GM23338 (cell line): ENCODE data around the gene ING5. TPM values are rescaled to one million over a fixed set of nuclear protein-coding genes. Genes with fewer than 3 reads are reported as not detected.

Experiments used
- ATAC-seq: fragments of 200-7000 bp; cut with Tn5 transposase; 3 replicates; pipeline ENCODE4 v1.9.1; 2020
- DNase-seq: peaks from one replicate; pipeline ENCODE4 v3.0.0-alpha.2; 2015; ENCODE audit warnings: low spot score
- H2AFZ ChIP-seq: fragments of 200-600 bp; sonication (generic); 2 replicates; pipeline ENCODE4 v1.8.0; 2016; ENCODE audit warnings: antibody characterized with exemption, mild to moderate bottlenecking, moderate library complexity
- H3F3A ChIP-seq: fragments of 200-600 bp; sonication (generic); replicated peaks from 2 replicates; pipeline ENCODE4 v1.8.0; 2017; ENCODE audit warnings: antibody characterized with exemption, mixed run types, low read depth
- H3K27ac ChIP-seq: fragments of 200-600 bp; sonication (generic); 2 replicates; pipeline ENCODE4 v1.6.1; 2016; ENCODE audit warnings: low read depth
- H3K27me3 ChIP-seq: fragments of 200-600 bp; sonication (generic); 2 replicates; pipeline ENCODE4 v1.8.0; 2016; ENCODE audit warnings: mild to moderate bottlenecking, mixed run types, moderate library complexity; ENCODE audit not compliant: insufficient read depth
- H3K36me3 ChIP-seq: fragments of 200-600 bp; sonication (generic); 2 replicates; pipeline ENCODE4 v1.8.0; 2016; ENCODE audit warnings: mild to moderate bottlenecking; ENCODE audit not compliant: insufficient read depth
- H3K4me1 ChIP-seq: fragments of 200-600 bp; sonication (generic); 2 replicates; pipeline ENCODE4 v1.8.0; 2016; ENCODE audit warnings: mild to moderate bottlenecking, moderate library complexity; ENCODE audit not compliant: insufficient read depth
- H3K4me2 ChIP-seq: fragments of 200-600 bp; sonication (generic); 2 replicates; pipeline ENCODE4 v1.7.1; 2017; ENCODE audit warnings: mixed run types
- H3K4me3 ChIP-seq: fragments of 200-600 bp; sonication (generic); 2 replicates; pipeline ENCODE4 v1.6.1; 2016; ENCODE audit warnings: mixed run types
- H3K79me2 ChIP-seq: fragments of 200-600 bp; sonication (generic); replicated peaks from 2 replicates; pipeline ENCODE4 v1.8.0; 2017; ENCODE audit warnings: mild to moderate bottlenecking; ENCODE audit not compliant: insufficient read depth
- H3K9me2 ChIP-seq: fragments of 200-600 bp; sonication (generic); 2 replicates; pipeline ENCODE4 v1.8.0; 2017; ENCODE audit not compliant: insufficient read depth
- H4K20me1 ChIP-seq: fragments of 200-600 bp; sonication (generic); replicated peaks from 2 replicates; pipeline ENCODE4 v1.8.0; 2017; ENCODE audit warnings: mild to moderate bottlenecking; ENCODE audit not compliant: insufficient read depth
- H3K27ac Mint-ChIP-seq: 2 replicates; pipeline ENCODE4 v1.8.0; 2020; ENCODE audit warnings: inconsistent platforms, mild to moderate bottlenecking, moderate library complexity, mixed read lengths
- H3K27me3 Mint-ChIP-seq: 3 replicates; pipeline ENCODE4 v1.8.0; 2022; ENCODE audit warnings: low read depth, mild to moderate bottlenecking, moderate library complexity, mixed read lengths, inconsistent platforms; ENCODE audit not compliant: insufficient read depth, poor library complexity
- H3K36me3 Mint-ChIP-seq: 3 replicates; pipeline ENCODE4 v1.8.0; 2021; ENCODE audit warnings: low read depth, mild to moderate bottlenecking, inconsistent platforms, moderate library complexity, mixed read lengths
- H3K4me1 Mint-ChIP-seq: 3 replicates; pipeline ENCODE4 v1.8.0; 2020; ENCODE audit warnings: mild to moderate bottlenecking, inconsistent platforms, mixed read lengths
- H3K4me3 Mint-ChIP-seq: 3 replicates; pipeline ENCODE4 v1.8.0; 2021; ENCODE audit warnings: moderate library complexity, mild to moderate bottlenecking, inconsistent platforms, mixed read lengths
- H3K9me3 Mint-ChIP-seq: 3 replicates; pipeline ENCODE4 v1.8.0; 2020; ENCODE audit warnings: moderate library complexity, mild to moderate bottlenecking, inconsistent platforms, mixed read lengths
- CREB1 ChIP-seq: fragments of 250-450 bp; sonication (Bioruptor Pico); IDR thresholded peaks from 2 replicates; pipeline ENCODE4 v1.5.0; 2020; ENCODE audit warnings: low read depth, mild to moderate bottlenecking, moderate library complexity
- EZH2phosphoT487 ChIP-seq: fragments of 200-600 bp; sonication (generic); IDR thresholded peaks from one replicate; pipeline ENCODE4 v1.8.1; 2018; ENCODE audit warnings: antibody characterized with exemption; ENCODE audit not compliant: unreplicated experiment
- STAT1 ChIP-seq: IDR thresholded peaks from one replicate; pipeline ENCODE4 v1.6.1; 2016; ENCODE audit warnings: antibody characterized with exemption; ENCODE audit not compliant: unreplicated experiment
- ZNF114 ChIP-seq: fragments of 250-450 bp; sonication (Bioruptor Pico); IDR thresholded peaks from 2 replicates; pipeline ENCODE4 v1.5.0; 2020; ENCODE audit warnings: mild to moderate bottlenecking, moderate library complexity
- ZNF331 ChIP-seq: fragments of 250-450 bp; sonication (Bioruptor Pico); IDR thresholded peaks from 2 replicates; pipeline ENCODE4 v1.5.0; 2020; ENCODE audit warnings: low read depth, mild to moderate bottlenecking, moderate library complexity
- polyA plus RNA-seq: library from polyadenylated mRNA; unstranded; fragments of >200 nt; fragmentation: Nextera tagmentation; extraction: Ambion mirVana; gene quantifications from 2 replicates; pipeline ENCODE4 v1.2.1, GENCODE V29; 2016
- total RNA-seq: library from RNA; depleted of rRNA; stranded (reverse); fragments of >200 nt; shearing (Covaris generic); gene quantifications from 2 replicates; pipeline ENCODE4 v1.2.3, GENCODE V29; 2014
- TF ChIP-seq, protein P1 (sequence below), 2 experiments: fragments of 200-600 bp in 1 of 2; sonication (generic) in 1 of 2; conservative IDR thresholded peaks; 2 replicates each; pipeline versions ENCODE4 v1.5.1 to v1.6.1; 2016 to 2017; ENCODE audit warnings: antibody characterized with exemption in 2 of 2, low read depth in 2 of 2, mild to moderate bottlenecking in 2 of 2, moderate library complexity in 1 of 2
- TF ChIP-seq, protein P2 (sequence below): IDR thresholded peaks from 2 replicates; pipeline ENCODE4 v1.6.1; 2016; ENCODE audit warnings: antibody characterized with exemption
- TF ChIP-seq, protein P3 (sequence below): fragments of 250-450 bp; sonication (Bioruptor Pico); IDR thresholded peaks from 2 replicates; pipeline ENCODE4 v1.5.0; 2020; ENCODE audit warnings: mild to moderate bottlenecking, moderate library complexity

The ING5 gene
- total and polyA plus RNA-seq, 2 experiments from 2014 or later = 25.7 to 42.5 TPM

DNA sequence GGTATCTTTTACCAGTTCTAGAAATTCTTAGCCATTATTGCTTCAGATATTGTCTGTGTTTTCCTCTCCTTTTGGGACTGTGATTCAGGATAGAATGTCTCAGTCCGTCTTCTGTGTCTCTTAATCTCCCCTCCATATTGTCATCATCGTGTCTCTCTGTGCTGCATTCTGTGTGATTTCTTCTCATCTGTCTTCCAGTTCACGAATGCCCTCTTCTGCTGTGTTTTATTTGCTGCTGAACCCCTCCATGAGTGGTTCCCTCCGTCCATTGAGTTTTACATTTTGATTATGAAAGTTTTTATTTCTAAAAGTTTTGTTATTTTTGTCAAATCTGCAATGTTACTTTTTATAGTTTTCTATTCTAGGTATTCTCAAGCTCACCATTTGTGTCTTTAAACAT is 44.2 kb downstream of the ING5 start:
- H3F3A ChIP-seq = no peaks in the 10 kb centered on the region
- H3K79me2 ChIP-seq = no peaks in the 10 kb centered on the region
- Mint-ChIP-seq H3K4me1 (no peaks in the 10 kb centered on the region), H3K9me3 (no peaks in the 10 kb centered on the region), H3K36me3 (peaks cover 30% of the 10 kb centered on the region), H3K27ac (no peak overlapping the region), H3K27me3 (peaks cover 8% of the 10 kb centered on the region), H3K4me3 (no peak overlapping the region)
- H3K4me2 ChIP-seq = no peak overlapping the region
- no peak overlapping the region for H3K27ac ChIP-seq
- no peak for DNase-seq
- H3K9me2 ChIP-seq = no peaks in the 10 kb centered on the region
- no peak overlapping the region for H2AFZ ChIP-seq
- no peak for ATAC-seq
- no peaks in the 10 kb centered on the region for H3K27me3 ChIP-seq
- no peaks in the 10 kb centered on the region for H4K20me1 ChIP-seq
- no peak overlapping the region for H3K4me3 ChIP-seq
- H3K4me1 ChIP-seq = no peaks in the 10 kb centered on the region
- H3K36me3 ChIP-seq = no peaks in the 10 kb centered on the region
- TF ChIP-seq, protein P1, sequence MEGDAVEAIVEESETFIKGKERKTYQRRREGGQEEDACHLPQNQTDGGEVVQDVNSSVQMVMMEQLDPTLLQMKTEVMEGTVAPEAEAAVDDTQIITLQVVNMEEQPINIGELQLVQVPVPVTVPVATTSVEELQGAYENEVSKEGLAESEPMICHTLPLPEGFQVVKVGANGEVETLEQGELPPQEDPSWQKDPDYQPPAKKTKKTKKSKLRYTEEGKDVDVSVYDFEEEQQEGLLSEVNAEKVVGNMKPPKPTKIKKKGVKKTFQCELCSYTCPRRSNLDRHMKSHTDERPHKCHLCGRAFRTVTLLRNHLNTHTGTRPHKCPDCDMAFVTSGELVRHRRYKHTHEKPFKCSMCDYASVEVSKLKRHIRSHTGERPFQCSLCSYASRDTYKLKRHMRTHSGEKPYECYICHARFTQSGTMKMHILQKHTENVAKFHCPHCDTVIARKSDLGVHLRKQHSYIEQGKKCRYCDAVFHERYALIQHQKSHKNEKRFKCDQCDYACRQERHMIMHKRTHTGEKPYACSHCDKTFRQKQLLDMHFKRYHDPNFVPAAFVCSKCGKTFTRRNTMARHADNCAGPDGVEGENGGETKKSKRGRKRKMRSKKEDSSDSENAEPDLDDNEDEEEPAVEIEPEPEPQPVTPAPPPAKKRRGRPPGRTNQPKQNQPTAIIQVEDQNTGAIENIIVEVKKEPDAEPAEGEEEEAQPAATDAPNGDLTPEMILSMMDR (conservative IDR thresholded peaks at IDR 0.05; ENCODE audit: low read depth in 2 of 2) = no peak
- TF ChIP-seq CREB1 (CRISPR knock-in tag) (no peak), STAT1 (no peak), EZH2phosphoT487 (no peak)
- TF ChIP-seq, protein P2, sequence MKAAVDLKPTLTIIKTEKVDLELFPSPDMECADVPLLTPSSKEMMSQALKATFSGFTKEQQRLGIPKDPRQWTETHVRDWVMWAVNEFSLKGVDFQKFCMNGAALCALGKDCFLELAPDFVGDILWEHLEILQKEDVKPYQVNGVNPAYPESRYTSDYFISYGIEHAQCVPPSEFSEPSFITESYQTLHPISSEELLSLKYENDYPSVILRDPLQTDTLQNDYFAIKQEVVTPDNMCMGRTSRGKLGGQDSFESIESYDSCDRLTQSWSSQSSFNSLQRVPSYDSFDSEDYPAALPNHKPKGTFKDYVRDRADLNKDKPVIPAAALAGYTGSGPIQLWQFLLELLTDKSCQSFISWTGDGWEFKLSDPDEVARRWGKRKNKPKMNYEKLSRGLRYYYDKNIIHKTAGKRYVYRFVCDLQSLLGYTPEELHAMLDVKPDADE = no peak

DNA sequence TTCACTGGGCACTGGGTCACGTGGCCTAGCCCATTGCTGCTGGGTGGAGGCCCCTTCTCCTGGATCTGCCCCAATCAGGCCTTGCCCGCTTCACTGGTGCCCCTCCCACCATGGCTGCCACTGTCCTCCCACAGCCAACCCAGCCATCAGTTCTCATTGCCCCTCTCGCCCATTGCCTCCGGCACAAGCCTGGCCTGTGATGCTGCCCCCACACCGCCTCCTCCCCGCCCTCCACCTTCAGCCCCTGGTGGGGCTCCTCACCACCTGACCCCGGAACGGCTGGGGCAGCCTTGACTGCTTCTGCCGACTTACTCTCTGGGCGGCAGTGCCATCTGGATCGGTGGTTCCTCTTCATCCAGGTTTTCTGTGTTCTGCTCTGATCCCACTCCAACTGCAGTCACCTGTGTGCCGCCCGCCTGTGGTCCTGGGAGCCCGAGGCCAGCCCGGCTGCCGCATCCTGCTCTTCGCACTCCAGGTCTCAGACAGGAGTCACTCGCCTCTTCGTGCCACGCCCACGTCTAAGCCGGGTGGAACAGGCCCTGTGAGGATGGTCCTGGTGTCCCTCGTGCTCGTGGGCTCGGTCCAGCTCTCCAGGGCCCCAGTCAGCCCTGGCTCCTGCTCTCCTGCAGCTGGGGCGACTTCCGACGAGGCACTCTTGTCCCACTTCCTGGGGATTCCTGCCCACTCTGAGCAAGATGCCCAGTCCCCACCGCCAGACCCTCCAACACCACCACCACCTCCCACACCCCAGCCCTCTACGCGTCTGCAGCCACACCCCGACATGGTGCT is 46.8 kb downstream of the ING5 start:
- Histone ChIP-seq H3K4me1 (no peaks in the 10 kb centered on the region), H3K4me3 (no peak overlapping the region), H3K79me2 (no peaks in the 10 kb centered on the region), H4K20me1 (no peaks in the 10 kb centered on the region), H3K4me2 (no peak overlapping the region), H2AFZ (no peak overlapping the region), H3F3A (no peaks in the 10 kb centered on the region), H3K9me2 (no peaks in the 10 kb centered on the region), H3K36me3 (no peaks in the 10 kb centered on the region), H3K27ac (no peak overlapping the region), H3K27me3 (no peaks in the 10 kb centered on the region)
- Mint-ChIP-seq H3K27me3 (peaks cover 8% of the 10 kb centered on the region), H3K4me3 (no peak overlapping the region), H3K9me3 (no peaks in the 10 kb centered on the region), H3K36me3 (peaks cover 30% of the 10 kb centered on the region), H3K27ac (peak overlapping the region; percentile 40), H3K4me1 (no peaks in the 10 kb centered on the region)
- DNase-seq (no peak), ATAC-seq (no peak)
- TF ChIP-seq STAT1 (no peak), EZH2phosphoT487 (no peak), ZNF331 (CRISPR knock-in tag) (no peak), ZNF114 (CRISPR knock-in tag) (no peak)
- TF ChIP-seq, protein P3, sequence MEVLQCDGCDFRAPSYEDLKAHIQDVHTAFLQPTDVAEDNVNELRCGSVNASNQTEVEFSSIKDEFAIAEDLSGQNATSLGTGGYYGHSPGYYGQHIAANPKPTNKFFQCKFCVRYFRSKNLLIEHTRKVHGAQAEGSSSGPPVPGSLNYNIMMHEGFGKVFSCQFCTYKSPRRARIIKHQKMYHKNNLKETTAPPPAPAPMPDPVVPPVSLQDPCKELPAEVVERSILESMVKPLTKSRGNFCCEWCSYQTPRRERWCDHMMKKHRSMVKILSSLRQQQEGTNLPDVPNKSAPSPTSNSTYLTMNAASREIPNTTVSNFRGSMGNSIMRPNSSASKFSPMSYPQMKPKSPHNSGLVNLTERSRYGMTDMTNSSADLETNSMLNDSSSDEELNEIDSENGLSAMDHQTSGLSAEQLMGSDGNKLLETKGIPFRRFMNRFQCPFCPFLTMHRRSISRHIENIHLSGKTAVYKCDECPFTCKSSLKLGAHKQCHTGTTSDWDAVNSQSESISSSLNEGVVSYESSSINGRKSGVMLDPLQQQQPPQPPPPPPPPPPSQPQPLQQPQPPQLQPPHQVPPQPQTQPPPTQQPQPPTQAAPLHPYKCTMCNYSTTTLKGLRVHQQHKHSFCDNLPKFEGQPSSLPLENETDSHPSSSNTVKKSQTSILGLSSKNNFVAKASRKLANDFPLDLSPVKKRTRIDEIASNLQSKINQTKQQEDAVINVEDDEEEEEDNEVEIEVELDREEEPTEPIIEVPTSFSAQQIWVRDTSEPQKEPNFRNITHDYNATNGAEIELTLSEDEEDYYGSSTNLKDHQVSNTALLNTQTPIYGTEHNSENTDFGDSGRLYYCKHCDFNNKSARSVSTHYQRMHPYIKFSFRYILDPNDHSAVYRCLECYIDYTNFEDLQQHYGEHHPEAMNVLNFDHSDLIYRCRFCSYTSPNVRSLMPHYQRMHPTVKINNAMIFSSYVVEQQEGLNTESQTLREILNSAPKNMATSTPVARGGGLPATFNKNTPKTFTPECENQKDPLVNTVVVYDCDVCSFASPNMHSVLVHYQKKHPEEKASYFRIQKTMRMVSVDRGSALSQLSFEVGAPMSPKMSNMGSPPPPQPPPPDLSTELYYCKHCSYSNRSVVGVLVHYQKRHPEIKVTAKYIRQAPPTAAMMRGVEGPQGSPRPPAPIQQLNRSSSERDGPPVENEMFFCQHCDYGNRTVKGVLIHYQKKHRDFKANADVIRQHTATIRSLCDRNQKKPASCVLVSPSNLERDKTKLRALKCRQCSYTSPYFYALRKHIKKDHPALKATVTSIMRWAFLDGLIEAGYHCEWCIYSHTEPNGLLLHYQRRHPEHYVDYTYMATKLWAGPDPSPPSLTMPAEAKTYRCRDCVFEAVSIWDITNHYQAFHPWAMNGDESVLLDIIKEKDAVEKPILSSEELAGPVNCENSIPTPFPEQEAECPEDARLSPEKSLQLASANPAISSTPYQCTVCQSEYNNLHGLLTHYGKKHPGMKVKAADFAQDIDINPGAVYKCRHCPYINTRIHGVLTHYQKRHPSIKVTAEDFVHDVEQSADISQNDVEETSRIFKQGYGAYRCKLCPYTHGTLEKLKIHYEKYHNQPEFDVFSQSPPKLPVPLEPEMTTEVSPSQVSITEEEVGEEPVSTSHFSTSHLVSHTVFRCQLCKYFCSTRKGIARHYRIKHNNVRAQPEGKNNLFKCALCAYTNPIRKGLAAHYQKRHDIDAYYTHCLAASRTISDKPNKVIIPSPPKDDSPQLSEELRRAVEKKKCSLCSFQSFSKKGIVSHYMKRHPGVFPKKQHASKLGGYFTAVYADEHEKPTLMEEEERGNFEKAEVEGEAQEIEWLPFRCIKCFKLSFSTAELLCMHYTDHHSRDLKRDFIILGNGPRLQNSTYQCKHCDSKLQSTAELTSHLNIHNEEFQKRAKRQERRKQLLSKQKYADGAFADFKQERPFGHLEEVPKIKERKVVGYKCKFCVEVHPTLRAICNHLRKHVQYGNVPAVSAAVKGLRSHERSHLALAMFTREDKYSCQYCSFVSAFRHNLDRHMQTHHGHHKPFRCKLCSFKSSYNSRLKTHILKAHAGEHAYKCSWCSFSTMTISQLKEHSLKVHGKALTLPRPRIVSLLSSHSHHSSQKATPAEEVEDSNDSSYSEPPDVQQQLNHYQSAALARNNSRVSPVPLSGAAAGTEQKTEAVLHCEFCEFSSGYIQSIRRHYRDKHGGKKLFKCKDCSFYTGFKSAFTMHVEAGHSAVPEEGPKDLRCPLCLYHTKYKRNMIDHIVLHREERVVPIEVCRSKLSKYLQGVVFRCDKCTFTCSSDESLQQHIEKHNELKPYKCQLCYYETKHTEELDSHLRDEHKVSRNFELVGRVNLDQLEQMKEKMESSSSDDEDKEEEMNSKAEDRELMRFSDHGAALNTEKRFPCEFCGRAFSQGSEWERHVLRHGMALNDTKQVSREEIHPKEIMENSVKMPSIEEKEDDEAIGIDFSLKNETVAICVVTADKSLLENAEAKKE (CRISPR knock-in tag) = no peak
